Fibroblast of peridontal ligament (primary cell): ENCODE data around the gene IBA57.
A peak's percentile ranks its signal among the peaks of the same experiment; 100 is the strongest.

Experiments used
- DNase-seq: peaks from one replicate; pipeline ENCODE4 v3.0.0-alpha.2; 2010; ENCODE audit errors: extremely low read depth

IBA57 gene

DNA sequence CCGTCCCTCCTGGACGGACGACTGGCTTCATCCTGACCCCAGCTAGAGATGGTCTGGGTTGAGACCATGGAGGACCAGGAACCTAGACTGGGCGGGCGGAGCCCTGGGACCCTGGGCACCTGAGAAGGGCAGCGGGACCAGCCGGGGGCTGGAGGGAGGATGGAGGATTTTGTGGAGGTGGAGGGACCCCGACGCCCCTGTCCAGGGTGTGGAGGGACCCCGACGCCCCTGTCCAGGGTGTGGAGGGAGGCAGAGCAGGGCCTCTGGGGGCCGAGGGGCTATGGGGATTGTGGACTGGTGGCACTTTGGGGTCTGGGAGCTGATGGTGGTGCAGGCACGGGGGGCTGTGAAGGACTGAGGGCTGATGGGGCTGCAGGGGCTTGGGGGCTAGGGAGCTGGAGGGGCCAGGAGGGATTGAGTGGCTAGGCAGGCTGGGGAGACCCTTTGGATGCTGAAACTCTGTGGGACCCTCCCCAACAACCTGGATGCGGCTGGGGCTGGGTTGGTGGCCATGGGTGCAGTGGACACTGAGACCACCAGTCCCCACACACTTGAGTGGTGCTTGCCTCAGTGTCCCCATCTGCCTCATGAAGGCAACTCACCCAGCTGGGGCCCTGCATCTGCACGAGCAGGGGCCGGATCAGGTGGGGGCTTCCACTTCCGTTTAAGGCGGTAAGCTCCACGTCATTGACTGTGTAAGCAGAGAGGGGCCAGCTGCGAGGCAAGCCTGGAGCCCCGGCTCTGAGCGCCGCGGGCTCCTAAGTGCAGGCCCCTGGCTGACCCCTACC lies 8.5 kb upstream of the IBA57 start:
- no peak for DNase-seq

DNA sequence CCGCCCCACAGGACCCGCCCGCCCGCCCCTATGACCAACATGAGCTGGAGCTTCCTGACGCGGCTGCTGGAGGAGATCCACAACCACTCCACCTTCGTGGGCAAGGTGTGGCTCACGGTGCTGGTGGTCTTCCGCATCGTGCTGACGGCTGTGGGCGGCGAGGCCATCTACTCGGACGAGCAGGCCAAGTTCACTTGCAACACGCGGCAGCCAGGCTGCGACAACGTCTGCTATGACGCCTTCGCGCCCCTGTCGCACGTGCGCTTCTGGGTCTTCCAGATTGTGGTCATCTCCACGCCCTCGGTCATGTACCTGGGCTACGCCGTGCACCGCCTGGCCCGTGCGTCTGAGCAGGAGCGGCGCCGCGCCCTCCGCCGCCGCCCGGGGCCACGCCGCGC lies 7.9 kb upstream of the IBA57 start:
- no peak for DNase-seq

DNA sequence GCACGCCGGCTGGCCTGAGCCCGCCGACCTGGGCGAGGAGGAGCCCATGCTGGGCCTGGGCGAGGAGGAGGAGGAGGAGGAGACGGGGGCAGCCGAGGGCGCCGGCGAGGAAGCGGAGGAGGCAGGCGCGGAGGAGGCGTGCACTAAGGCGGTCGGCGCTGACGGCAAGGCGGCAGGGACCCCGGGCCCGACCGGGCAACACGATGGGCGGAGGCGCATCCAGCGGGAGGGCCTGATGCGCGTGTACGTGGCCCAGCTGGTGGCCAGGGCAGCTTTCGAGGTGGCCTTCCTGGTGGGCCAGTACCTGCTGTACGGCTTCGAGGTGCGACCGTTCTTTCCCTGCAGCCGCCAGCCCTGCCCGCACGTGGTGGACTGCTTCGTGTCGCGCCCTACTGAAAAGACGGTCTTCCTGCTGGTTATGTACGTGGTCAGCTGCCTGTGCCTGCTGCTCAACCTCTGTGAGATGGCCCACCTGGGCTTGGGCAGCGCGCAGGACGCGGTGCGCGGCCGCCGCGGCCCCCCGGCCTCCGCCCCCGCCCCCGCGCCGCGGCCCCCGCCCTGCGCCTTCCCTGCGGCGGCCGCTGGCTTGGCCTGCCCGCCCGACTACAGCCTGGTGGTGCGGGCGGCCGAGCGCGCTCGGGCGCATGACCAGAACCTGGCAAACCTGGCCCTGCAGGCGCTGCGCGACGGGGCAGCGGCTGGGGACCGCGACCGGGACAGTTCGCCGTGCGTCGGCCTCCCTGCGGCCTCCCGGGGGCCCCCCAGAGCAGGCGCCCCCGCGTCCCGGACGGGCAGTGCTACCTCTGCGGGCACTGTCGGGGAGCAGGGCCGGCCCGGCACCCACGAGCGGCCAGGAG lies 7.2 kb upstream of the IBA57 start:
- no peak for DNase-seq

DNA sequence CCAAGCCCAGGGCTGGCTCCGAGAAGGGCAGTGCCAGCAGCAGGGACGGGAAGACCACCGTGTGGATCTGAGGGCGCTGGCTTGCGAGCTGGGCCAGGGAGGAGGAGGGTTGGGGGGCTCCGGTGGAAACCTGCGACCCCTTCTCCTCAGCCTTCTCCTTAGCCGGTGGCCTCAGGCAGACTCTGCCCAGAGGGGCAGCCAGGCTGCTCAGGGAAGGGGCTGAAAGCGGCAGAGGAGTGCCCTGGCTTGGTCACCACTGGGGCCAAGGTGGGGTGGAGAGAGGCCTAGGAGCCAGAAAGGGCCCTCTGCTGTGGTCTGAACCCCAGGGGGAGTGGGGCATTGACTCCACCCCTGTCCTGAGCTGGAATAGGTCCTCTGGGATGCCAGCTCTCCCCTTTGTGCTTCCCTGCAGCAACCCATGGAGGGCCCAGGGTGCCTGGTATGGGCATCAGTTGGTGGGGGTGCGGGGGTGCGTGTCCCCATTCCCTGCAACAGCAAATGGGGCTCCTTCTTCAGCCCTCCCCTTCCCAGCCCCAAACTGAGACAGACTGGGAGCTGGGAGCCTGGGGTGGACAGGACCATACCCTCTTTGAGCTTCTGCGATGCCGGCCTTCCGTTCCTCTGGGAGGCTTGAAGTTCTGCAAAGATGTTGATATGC lies 6.5 kb upstream of the IBA57 start:
- no peak for DNase-seq

DNA sequence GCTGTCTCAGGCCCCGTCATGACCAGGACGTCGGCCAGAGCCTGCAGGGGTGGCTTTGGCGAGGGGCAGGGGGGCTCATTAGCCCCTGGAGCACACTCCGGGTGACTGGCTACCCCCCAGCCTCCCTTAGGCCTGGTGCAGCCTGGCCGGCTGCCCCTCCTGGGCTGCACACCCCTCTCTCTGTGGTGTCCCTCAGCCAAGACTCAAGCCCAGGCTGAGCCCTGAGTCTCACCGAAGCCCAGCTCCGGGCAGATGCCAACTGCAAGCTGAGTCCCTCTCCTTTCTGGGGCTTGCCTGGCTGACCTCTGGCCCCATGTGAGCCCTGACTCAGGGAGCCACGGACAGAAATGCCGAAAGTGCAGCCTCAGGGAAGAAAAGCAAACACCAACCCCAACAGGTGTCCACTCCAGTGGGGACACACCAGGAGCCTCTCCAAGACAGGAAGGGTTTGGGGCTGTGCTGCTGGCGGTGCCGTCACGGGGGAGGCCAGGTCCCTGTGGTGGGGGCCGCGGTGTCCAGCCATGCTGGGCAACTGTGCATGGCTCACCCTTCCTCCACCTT lies 5.3 kb upstream of the IBA57 start:
- DNase-seq: no peak

DNA sequence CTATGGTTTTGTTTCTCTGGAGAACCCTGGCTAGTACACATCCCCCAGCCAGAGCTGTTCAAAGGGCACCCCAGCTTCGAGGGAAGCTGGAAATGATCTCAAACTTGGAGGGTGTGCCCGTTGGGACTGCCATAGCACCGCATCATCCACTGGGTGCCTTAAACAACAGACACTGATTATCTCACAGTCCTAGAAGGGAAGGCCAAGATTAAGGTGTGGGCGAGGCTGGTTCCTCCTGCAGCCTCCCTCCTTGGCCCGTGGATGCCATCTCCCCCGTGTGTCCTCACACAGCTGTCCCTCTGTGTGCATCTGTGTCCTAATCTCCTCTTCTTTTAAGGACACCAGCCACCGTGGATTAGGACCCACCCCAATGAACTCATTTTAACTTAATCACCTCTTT lies 4.2 kb upstream of the IBA57 start:
- DNase-seq: no peak

DNA sequence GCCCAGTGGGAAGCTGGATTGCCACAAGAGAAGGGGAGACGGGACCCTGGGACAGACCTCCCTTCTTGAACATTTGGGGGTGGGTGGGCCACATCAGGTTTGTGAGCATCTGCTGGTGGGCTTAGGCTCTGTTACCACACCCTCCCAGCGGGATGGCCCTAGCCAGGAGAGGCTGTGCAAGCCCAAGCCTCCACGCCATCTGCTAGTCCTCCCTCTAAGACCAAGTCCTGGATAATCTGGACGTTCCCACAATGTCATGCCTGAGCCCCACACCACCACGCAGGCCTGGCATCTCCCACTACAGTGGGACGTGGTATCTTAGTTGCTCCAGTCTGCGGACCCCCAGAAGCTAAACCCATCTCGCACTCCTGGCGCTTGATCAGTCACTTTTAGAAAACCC lies 3.7 kb upstream of the IBA57 start:
- DNase-seq: no peak

DNA sequence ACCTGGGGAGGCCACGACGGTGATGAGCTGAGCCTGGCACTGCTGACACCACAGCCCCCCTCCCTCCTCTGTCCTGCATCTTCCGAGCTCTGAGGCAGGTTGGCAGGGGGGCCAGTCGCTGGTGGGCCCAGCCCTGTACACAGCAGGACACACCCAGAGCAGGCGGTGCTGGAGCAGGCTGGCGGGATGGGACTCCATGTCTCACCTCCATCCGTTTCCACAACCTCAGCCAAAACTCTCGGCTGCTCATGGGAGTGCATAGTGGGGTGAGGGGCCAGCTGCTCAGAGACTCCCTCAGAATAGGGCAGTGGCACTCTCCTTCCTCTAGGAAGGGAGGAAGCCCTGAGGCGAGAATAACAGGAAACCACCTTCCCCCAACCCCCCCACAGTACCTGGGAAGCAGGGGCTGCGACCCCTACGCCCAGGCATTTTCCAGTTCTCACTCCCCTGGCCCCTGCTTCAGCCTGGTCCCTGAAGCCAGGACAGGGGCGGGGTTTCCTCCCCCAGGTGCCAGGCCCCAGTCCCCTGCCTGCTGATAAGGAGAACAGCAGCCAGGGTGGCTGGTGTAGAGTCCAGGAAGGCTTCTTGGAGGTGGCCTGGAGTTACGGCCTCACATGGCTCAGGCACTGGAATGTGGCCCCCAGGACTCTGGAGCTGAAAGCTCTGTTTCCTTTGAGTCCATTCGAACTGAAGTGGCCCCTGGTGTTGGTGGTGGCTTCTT lies 3.2 kb upstream of the IBA57 start:
- no peak for DNase-seq

DNA sequence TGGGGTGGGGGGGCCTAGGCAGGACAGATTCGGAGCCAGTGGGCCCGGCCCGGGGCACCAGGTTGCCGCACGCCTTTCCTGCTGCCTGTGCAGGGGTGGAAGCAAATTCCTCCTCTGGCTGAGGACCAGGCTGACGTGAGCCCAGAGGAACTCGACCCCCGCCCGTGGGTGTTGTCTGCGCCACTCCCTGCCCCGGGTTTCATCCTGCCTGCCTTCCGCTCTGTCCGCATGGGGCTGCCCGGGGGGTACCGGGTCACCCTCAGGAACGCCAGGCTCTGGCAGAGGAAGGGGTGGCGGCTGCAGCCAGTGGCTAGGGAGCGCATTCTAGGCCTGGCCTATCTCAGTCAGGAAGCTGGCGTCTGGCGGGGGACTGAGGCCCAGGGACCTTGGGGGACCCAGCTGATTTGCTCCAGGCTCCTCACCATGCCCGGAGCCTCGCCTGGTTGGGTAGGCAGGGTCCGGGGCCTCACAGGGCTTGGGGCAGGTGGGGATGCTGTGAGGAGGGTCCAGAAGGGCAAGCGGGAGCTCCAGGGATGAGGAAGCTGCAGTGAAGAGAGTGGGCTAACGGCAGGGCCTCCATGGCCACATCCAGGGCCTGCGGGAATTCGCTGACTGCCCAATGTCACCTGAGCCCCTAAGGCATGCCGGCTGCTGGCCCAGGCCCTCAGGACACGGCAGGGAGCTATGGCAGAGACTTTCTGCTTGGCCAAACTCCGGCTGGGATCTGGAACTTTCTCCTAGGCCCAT lies 2.4 kb upstream of the IBA57 start:
- DNase-seq: no peak

DNA sequence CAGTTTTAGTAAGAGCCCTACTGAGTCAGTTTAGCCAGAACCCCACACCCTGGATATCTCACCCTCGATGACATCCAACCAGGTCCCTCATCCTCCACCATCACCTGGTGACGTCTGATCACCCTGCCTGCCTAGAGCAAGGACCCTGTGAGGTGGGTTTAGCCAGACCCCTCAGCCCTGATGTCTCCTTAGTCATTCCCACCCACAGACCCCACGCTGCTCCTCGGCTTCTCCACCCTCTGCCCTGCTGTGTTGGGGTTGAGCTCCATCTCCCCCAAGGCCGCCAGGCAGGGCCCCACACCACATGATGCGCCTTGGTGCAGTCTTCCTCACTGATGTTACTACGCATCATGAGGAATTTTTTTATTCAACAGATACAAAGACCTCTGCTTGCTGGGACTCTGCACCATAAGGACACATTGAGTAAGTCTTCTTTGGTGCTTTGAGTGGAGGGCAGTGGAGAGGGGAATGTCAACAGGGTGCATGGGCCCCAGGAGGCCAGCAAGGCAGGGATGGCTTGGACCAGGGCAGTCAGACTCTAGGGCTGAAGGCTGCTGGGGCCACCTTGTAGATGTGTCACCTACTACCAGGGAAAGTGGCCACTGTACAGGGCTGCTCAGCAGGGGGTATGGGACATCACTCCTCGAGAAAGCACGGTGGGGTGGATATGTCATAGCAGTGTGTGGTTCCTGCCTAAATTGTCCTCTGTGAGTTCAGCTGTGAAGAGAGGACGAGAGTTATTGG lies 1.7 kb upstream of the IBA57 start:
- DNase-seq: no peak

DNA sequence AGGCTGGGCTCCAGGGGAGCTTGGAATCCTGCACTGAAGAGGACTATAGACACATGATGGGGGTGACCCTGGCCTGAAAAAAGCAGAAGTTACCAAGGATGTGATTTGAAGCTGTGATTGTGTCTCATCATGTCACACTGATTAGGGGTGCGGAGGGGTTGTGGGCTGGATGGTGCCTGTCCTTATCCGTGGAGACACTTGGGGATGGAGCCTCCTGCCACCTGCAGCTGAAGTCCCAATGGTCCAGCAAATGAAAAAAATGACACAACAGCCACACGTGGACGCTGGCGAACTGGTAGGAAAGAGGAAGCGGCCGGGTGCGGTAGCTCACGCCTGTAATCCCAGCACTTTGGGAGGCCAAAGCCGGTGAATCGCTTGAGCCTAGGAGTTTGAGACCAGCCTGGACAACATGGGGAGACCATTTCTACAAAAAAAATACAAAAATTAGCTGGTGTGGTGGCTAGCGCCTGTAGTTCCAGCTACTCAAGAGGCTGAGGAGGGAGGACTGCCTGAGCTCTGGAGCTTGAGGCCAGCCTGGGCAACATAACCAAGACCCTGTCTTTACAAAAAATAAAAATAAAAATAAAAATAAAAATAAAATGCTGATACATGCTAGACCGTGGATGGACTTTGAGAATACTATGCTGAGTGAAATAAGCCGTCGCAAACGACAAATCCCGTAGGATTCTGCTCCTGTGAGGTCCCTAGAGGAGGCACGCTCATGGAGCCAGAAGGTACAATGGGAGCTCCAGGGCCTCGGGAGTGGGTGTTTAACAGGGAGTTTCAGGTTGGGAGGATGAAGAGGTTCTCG lies 838 bp upstream of the IBA57 start:
- no peak for DNase-seq

DNA sequence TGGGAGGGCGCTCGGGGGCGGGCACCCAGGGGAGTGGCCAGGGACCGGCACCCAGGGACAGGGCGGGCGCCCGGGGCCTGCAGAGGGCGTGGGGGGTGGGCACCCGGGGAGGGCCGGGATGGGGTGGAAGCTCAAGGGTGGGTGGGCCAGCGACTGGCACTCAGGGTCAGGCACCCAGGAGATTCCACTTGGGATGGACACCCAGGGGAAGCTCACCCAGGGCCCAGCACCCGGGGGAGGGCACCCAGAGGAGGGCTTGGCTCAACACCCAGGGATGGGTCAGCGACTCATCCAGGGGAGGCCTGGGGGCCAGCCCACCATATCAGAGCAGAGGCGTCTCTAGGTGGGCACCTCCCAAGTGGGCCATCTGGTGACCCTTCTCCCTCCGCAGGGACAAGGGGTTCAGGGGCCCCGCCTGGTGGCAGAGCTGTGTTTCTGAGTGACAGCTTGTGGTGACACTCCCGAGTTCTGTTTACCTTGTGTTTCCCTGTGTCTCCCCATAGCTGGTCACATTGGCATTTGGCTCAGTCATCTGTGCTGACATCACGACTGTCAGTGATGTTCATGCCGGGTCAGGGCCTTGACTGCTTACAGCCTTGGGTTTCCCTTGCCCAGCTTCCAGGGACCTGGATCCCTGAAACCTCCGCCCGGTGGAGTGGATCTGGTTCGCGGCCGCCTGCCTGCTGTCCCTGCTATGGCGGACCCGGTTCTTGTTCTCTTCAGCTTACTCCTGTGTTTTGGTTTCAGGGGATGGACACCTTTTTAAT lies 749 bp downstream of the IBA57 start:
- DNase-seq: peak; percentile 73

DNA sequence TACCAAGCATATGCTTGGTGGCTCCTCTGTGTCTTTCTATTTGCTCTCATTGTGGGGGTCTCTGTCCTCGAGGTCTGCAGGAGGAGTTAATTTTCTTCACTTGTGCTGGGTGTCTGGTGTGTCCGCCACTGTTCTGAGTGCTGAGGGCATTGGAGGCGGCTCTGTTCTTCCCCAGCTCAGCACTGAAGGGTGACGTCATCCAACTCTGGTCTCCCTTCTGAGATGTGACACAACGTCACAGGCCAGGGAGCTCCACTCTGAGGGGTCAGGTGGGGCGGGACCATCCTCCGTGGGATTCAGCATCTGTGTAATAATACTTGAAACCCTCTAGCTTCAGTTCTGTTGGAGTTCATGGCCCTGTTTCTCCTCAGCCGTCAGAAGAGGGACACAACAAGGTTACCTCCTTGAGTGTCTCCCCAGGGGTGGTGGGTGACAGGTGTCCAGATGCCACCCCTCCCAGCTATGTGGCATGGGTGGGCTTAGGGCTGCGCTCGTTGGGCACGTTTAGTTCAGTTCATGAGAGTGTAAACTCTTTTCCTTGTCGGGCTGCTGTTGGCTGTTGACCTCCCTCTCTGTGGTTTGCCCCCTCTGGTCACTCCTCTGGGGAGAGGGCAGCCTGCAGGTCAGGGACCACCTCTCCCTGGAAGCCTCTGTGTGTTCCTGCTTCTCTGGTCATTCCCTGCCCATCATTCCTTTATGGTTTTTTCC lies 3.1 kb downstream of the IBA57 start:
- DNase-seq: no peak

DNA sequence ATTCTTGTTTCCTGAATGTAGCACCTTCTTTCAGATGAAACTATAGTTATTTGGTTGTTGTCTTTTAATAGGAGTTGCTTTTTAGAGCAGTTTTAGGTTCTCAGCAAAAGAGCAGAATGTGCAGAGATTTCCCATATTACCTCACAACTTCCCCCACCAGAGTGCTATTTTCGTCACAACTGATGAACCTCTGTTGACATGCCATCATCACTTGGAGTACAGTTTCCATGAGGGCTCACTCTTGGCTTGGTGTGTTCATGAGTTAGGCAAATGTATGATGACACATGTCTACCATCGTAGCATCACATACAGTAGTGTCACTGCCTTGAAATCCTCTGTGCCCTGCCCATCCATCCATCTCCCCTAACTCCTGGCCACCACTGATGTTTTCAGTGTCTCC lies 3.7 kb downstream of the IBA57 start:
- no peak for DNase-seq

DNA sequence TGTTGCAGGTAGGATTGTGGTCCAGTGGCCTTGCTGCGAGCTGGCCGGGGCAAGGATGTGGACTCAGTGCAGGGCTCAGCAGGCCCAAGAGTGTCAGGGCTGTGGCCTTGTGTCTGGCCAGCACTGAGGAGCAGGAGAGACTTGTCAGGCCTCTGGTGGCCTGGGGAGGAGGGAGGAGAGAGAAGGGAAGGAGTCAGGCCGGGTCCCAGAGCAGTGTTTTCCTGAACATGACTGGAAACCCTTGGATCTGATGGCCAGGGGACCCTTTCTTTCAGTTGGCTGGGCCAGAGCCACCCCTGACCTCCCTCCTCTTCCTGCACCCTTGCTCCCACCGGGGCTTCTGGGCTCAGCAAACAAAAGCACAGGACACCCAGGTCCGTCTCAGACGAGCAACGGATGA lies 5.1 kb downstream of the IBA57 start:
- no peak for DNase-seq

DNA sequence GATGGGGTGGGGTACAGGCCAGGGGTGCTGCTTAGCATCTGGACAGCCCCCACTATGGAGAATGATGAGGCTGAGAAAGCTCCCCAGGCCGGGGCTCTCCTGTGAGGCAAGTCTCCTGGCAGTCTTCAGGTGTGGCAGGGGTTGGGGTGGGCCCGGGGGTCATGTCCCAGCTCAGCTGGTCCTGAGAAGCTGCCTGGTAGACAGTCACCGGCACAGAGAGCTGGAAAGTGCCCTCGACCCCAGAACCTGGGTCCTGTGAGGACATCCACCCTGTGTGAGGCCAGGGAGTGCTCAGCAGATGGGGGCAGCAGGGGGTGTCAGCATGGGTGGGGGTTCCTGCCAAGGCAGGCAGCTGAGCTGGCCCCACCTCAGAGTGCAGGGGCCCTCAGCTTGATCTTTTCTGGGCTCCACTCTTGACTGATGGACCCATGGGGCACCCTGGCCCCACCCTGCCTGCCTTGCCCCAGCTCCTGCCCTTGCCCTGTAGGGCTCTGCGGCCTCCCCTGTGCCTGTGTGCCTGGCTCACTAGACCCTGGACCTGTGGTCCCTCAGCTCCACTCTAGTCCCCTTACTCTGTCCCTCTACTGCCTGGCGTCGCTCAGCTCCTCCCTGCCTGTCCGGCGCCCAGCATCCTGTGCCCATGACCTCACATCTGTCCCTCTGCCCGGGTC lies 5.8 kb downstream of the IBA57 start:
- no peak for DNase-seq
